Measurements from ENCODE around the gene SLC38A9.

DNA sequence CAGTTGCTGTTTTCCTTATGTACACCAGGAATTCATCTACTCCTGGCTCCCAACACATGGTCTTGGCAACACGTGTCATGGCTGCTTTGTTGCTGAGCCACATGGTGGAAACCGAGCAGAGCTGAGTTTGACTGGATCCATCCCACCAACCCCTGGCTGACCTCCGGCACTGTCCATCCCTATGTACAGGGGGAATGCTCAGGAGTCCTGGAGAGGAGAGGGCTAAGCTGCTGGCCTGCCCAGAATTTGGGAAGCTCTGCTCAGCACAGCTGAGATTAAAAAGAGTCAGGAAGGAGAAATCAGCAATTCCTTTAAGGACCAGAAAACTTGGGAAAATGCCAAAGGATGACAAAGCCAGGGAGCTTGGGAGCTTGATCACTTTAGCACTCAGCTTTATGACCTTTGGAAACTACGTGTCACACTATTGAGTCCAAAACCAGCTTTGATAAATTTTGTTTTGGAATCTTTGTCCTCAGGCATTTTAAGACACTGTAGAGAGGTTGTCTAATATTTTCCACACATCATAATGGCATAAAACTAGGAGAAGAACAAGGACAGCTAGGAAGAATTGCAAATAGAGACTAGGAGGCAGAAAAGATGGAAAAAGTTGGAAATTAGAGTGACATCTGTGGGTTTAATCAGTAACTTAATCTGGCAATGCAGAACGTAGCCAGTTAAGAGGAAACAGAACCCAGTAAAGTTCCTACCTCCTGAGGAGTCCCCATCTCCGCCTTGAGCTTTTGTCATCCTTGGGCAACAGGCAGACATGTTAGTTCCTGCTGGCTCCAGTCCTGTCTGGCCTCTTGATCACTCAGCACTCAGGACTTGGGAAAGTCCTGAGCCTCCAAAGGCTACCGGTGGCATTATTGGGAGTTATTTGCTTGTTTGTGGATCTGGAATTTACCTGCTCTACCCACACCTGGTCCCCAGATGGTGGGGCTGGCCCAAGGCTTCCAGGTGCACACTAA lies 114.8 kb downstream of the SLC38A9 start:
- TF ChIP-seq, protein P1, sequence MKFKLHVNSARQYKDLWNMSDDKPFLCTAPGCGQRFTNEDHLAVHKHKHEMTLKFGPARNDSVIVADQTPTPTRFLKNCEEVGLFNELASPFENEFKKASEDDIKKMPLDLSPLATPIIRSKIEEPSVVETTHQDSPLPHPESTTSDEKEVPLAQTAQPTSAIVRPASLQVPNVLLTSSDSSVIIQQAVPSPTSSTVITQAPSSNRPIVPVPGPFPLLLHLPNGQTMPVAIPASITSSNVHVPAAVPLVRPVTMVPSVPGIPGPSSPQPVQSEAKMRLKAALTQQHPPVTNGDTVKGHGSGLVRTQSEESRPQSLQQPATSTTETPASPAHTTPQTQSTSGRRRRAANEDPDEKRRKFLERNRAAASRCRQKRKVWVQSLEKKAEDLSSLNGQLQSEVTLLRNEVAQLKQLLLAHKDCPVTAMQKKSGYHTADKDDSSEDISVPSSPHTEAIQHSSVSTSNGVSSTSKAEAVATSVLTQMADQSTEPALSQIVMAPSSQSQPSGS (IDR thresholded peaks at IDR 0.05; ENCODE audit: low read length): no peak
- TF ChIP-seq, protein P2, sequence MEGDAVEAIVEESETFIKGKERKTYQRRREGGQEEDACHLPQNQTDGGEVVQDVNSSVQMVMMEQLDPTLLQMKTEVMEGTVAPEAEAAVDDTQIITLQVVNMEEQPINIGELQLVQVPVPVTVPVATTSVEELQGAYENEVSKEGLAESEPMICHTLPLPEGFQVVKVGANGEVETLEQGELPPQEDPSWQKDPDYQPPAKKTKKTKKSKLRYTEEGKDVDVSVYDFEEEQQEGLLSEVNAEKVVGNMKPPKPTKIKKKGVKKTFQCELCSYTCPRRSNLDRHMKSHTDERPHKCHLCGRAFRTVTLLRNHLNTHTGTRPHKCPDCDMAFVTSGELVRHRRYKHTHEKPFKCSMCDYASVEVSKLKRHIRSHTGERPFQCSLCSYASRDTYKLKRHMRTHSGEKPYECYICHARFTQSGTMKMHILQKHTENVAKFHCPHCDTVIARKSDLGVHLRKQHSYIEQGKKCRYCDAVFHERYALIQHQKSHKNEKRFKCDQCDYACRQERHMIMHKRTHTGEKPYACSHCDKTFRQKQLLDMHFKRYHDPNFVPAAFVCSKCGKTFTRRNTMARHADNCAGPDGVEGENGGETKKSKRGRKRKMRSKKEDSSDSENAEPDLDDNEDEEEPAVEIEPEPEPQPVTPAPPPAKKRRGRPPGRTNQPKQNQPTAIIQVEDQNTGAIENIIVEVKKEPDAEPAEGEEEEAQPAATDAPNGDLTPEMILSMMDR (IDR thresholded peaks at IDR 0.05; ENCODE audit: control extremely low read depth in 1 of 3, insufficient read depth in 1 of 3, low read depth in 1 of 3, low read length in 3 of 3): no peak
- TF ChIP-seq CREB1 (IDR thresholded peaks at IDR 0.05) (no peak), CBX5 (IDR thresholded peaks at IDR 0.05; ENCODE audit: low read depth, low read length) (no peak)
- TF ChIP-seq, protein P3, sequence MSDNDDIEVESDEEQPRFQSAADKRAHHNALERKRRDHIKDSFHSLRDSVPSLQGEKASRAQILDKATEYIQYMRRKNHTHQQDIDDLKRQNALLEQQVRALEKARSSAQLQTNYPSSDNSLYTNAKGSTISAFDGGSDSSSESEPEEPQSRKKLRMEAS (IDR thresholded peaks at IDR 0.05): no peak

Data from H1 (cell line).